ENCODE results near the gene PLPPR1. TPM values are rescaled to one million over a fixed set of nuclear protein-coding genes. Genes with fewer than 3 reads are reported as not detected.

PLPPR1 gene
- total and polyA plus RNA-seq, 2 donors (not counting 3 experiments of a cell fraction or from before 2014, with no cell fraction given), result 0.18 to 0.50 TPM

- no peak for TF ChIP-seq MYC (IDR thresholded peaks at IDR 0.05; ENCODE audit: low read depth, low read length)
- TF ChIP-seq, protein P1, sequence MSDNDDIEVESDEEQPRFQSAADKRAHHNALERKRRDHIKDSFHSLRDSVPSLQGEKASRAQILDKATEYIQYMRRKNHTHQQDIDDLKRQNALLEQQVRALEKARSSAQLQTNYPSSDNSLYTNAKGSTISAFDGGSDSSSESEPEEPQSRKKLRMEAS (IDR thresholded peaks at IDR 0.05; ENCODE audit: insufficient read depth, insufficient read length), result no peak
- H3K27ac ChIP-seq (ENCODE audit: insufficient read depth, low read depth, low read length), result no peak overlapping the region
- no peaks in the 10 kb centered on the region for H3K36me3 ChIP-seq (ENCODE audit: control insufficient read depth in 2 of 2, extremely low read depth in 1 of 2, insufficient read depth in 2 of 2, low read length in 2 of 2)
- H2AFZ ChIP-seq (ENCODE audit: low read depth, low read length), result no peak overlapping the region
- H3K4me1 ChIP-seq (ENCODE audit: control insufficient read depth, extremely low read depth, insufficient read depth, low read length), result no peaks in the 10 kb centered on the region
- ChIA-PET CTCF (interaction anchor here (0.7 kb wide), 1 partner anchor 246 kb away, joined by 3 read pairs; no protein-coding TSS in a partner anchor), POLR2A (no interaction called here)
- no peak overlapping the region for H3K9ac ChIP-seq (replicated peaks; ENCODE audit: extremely low read depth, insufficient read depth, low read length)
- intact Hi-C loops (cut with micrococcal nuclease) (no loop called here), dilution Hi-C loops (cut with MboI; ENCODE audit: extremely low pct_ligation_motif_present, low sequenced_read_pairs) (no loop called here)
- no TSS peak for BruUV-seq (replicated peaks)
- DNase-seq (ENCODE audit: low read depth, low spot score), result no peak
- no peaks in the 10 kb centered on the region for H3K79me2 ChIP-seq (ENCODE audit: control insufficient read depth, insufficient read depth, low read length)
- no peaks in the 10 kb centered on the region for H4K20me1 ChIP-seq (replicated peaks; ENCODE audit: control insufficient read depth, extremely low read depth, insufficient read depth, low read length)
- H3K27me3 ChIP-seq (ENCODE audit: control insufficient read depth in 2 of 2, insufficient read depth in 2 of 2, low read length in 2 of 2), result no peaks in the 10 kb centered on the region
- no peak for FAIRE-seq
- no peaks in the 10 kb centered on the region for H3K9me1 ChIP-seq (replicated peaks; ENCODE audit: control insufficient read depth, extremely low read depth, insufficient read depth, low read length)
- no peak overlapping the region for H3K4me2 ChIP-seq (ENCODE audit: insufficient read depth, low read length)
- no peak overlapping the region for H3K4me3 ChIP-seq (replicated peaks in 1 of 3; ENCODE audit: insufficient read depth in 1 of 3, low read depth in 1 of 3, low read length in 3 of 3)
- no peaks in the 10 kb centered on the region for H3K9me3 ChIP-seq (replicated peaks; ENCODE audit: control insufficient read depth, insufficient read depth, low read length)
Measured at GRCh38 chr9:101365181-101365580, 336.7 kb downstream of the PLPPR1 start.

GRCh38 chr9:101366038-101366756, 337.7 kb downstream of the PLPPR1 start:
- no peaks in the 10 kb centered on the region for H3K36me3 ChIP-seq (ENCODE audit: control insufficient read depth in 2 of 2, extremely low read depth in 1 of 2, insufficient read depth in 2 of 2, low read length in 2 of 2)
- dilution Hi-C loops (cut with MboI; ENCODE audit: extremely low pct_ligation_motif_present, low sequenced_read_pairs), result no loop called here
- no peaks in the 10 kb centered on the region for H4K20me1 ChIP-seq (replicated peaks; ENCODE audit: control insufficient read depth, extremely low read depth, insufficient read depth, low read length)
- intact Hi-C loops (cut with micrococcal nuclease), result no loop called here
- no peak for FAIRE-seq
- POLR2A ChIA-PET, result no interaction called here
- no peaks in the 10 kb centered on the region for H3K4me1 ChIP-seq (ENCODE audit: control insufficient read depth, extremely low read depth, insufficient read depth, low read length)
- H3K79me2 ChIP-seq (ENCODE audit: control insufficient read depth, insufficient read depth, low read length), result no peaks in the 10 kb centered on the region
- no peak overlapping the region for H3K27ac ChIP-seq (ENCODE audit: insufficient read depth, low read depth, low read length)
- TF ChIP-seq JUN (IDR thresholded peaks at IDR 0.05; ENCODE audit: borderline replicate concordance, insufficient read depth, insufficient read length, low read depth) (no peak), POLR2A (IDR thresholded peaks at IDR 0.05; ENCODE audit: low read depth, low read length) (no peak), FOS (IDR thresholded peaks at IDR 0.05; ENCODE audit: borderline replicate concordance, insufficient read depth, low read length) (no peak), GATA2 (IDR thresholded peaks at IDR 0.05; ENCODE audit: insufficient read depth, insufficient read length, low read depth, low read length) (no peak), EZH2 (IDR thresholded peaks at IDR 0.05; ENCODE audit: borderline replicate concordance, low read depth, low read length, severe bottlenecking) (no peak), POLR2AphosphoS5 (IDR thresholded peaks at IDR 0.05; ENCODE audit: insufficient read depth, low read depth, low read length) (no peak), MYC (IDR thresholded peaks at IDR 0.05; ENCODE audit: low read depth, low read length) (no peak)
- TF ChIP-seq, protein P1 (IDR thresholded peaks at IDR 0.05; ENCODE audit: insufficient read depth, insufficient read length), result no peak
- TF ChIP-seq, protein P2, sequence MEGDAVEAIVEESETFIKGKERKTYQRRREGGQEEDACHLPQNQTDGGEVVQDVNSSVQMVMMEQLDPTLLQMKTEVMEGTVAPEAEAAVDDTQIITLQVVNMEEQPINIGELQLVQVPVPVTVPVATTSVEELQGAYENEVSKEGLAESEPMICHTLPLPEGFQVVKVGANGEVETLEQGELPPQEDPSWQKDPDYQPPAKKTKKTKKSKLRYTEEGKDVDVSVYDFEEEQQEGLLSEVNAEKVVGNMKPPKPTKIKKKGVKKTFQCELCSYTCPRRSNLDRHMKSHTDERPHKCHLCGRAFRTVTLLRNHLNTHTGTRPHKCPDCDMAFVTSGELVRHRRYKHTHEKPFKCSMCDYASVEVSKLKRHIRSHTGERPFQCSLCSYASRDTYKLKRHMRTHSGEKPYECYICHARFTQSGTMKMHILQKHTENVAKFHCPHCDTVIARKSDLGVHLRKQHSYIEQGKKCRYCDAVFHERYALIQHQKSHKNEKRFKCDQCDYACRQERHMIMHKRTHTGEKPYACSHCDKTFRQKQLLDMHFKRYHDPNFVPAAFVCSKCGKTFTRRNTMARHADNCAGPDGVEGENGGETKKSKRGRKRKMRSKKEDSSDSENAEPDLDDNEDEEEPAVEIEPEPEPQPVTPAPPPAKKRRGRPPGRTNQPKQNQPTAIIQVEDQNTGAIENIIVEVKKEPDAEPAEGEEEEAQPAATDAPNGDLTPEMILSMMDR (IDR thresholded peaks at IDR 0.05; ENCODE audit: extremely low read depth in 1 of 2, insufficient read depth in 1 of 2, low read depth in 1 of 2, low read length in 2 of 2), result no peak
- BruUV-seq (replicated peaks), result no TSS peak
- no peak for DNase-seq (ENCODE audit: low read depth, low spot score)
- no peak overlapping the region for H3K9ac ChIP-seq (replicated peaks; ENCODE audit: extremely low read depth, insufficient read depth, low read length)
- H3K9me3 ChIP-seq (replicated peaks; ENCODE audit: control insufficient read depth, insufficient read depth, low read length), result no peaks in the 10 kb centered on the region
- CTCF ChIA-PET, result no interaction called here
- no peaks in the 10 kb centered on the region for H3K27me3 ChIP-seq (ENCODE audit: control insufficient read depth in 2 of 2, insufficient read depth in 2 of 2, low read length in 2 of 2)
- H2AFZ ChIP-seq (ENCODE audit: low read depth, low read length), result no peak overlapping the region
- H3K4me2 ChIP-seq (ENCODE audit: insufficient read depth, low read length), result no peak overlapping the region
- no peaks in the 10 kb centered on the region for H3K9me1 ChIP-seq (replicated peaks; ENCODE audit: control insufficient read depth, extremely low read depth, insufficient read depth, low read length)
- H3K4me3 ChIP-seq (replicated peaks in 1 of 3; ENCODE audit: insufficient read depth in 1 of 3, low read depth in 1 of 3, low read length in 3 of 3), result no peak overlapping the region
